Nephron progenitor cell (in vitro differentiated cells): ENCODE results near the gene SSRP1.

ENCODE experiments used
- DNase-seq: peaks from one replicate; pipeline ENCODE4 v3.0.0; 2021
- H3K27ac Mint-ChIP-seq: 2 replicates; pipeline ENCODE4 v1.8.0; 2021; ENCODE audit warnings: mild to moderate bottlenecking, moderate library complexity, mixed read lengths
- H3K27me3 Mint-ChIP-seq: 2 replicates; pipeline ENCODE4 v1.8.0; 2021; ENCODE audit warnings: mild to moderate bottlenecking, low read depth, mixed read lengths; ENCODE audit not compliant: poor library complexity
- H3K36me3 Mint-ChIP-seq: 2 replicates; pipeline ENCODE4 v1.8.0; 2021; ENCODE audit warnings: low read depth, mixed read lengths
- H3K4me1 Mint-ChIP-seq: 2 replicates; pipeline ENCODE4 v1.8.0; 2021; ENCODE audit warnings: mixed read lengths
- H3K4me3 Mint-ChIP-seq: 2 replicates; pipeline ENCODE4 v1.8.0; 2021; ENCODE audit warnings: mild to moderate bottlenecking, moderate library complexity, mixed read lengths
- H3K9me3 Mint-ChIP-seq: 2 replicates; pipeline ENCODE4 v1.8.0; 2021; ENCODE audit warnings: mild to moderate bottlenecking, moderate library complexity, mixed read lengths
- TF ChIP-seq, protein P1 (sequence below): fragments of 200-600 bp; sonication (generic); IDR thresholded peaks from 2 replicates; pipeline ENCODE4 v1.5.0; 2021; ENCODE audit warnings: antibody characterized with exemption

Gene SSRP1

DNA sequence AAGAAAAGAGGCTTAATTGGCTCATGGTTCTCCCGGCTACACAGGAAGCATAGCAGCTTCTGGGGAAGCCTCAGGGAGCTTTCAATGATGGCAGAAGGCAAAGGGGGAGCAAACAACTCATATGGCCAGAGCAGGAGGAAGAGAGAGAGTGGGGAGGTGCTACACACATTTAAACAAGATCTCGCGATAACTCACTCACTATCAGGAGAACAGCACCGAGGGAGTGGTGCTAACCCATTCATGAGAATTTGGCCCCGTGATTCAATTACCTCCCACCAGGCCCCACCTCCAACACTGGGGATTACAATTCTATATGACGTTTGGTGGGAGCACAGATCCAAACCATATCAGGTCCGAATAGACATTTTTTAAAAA, 57.0 kb downstream of the SSRP1 start:
- DNase-seq: no peak
- Mint-ChIP-seq H3K4me1 (peaks cover 23% of the 10 kb centered on the region), H3K27ac (no peak overlapping the region), H3K4me3 (no peak overlapping the region), H3K36me3 (no peaks in the 10 kb centered on the region), H3K27me3 (no peaks in the 10 kb centered on the region), H3K9me3 (peaks cover 8% of the 10 kb centered on the region)
- TF ChIP-seq, protein P1, sequence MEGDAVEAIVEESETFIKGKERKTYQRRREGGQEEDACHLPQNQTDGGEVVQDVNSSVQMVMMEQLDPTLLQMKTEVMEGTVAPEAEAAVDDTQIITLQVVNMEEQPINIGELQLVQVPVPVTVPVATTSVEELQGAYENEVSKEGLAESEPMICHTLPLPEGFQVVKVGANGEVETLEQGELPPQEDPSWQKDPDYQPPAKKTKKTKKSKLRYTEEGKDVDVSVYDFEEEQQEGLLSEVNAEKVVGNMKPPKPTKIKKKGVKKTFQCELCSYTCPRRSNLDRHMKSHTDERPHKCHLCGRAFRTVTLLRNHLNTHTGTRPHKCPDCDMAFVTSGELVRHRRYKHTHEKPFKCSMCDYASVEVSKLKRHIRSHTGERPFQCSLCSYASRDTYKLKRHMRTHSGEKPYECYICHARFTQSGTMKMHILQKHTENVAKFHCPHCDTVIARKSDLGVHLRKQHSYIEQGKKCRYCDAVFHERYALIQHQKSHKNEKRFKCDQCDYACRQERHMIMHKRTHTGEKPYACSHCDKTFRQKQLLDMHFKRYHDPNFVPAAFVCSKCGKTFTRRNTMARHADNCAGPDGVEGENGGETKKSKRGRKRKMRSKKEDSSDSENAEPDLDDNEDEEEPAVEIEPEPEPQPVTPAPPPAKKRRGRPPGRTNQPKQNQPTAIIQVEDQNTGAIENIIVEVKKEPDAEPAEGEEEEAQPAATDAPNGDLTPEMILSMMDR: no peak

DNA sequence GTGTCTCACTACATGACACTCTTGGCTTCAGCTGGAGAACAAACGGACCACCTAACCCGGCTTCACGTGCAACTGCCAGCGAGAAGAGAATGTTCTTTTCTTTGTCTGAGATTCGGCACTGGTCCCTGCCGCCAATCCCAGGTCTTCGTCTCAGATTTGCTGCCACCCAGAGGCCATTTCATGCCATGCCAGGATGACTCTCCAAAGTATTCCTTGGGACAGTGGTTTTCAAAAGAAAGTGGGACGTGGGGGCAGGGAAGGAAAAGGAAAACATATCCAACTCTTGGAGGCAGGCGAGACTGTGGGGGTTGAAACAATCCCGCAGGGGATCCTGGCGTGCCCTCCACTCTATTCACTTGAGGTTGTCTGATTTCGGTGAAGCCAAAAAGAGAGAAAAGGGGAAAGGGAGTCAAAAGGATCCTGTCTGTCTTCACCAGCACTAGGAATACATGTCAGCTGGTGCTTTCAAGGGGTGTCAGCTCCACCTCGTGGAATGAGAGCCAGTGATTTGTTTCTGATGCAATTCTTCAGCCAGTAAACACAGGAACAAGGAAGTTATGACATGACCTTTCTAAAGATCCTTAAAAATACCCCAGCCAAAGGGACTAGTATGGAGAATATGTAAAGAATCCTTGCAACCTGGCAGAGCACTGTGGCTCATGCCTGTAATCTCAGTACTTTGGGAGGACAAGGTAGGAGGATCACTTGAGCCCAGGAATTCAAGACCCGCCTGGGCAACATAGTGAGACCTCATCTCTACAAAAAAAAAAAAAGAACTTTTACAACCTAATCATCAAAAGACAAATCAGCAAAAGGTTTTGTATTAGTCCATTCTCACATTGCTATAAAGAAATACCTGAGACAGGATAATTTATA, 57.6 kb downstream of the SSRP1 start:
- DNase-seq: peak; percentile 78
- Mint-ChIP-seq H3K36me3 (no peaks in the 10 kb centered on the region), H3K27ac (peak overlapping the region; percentile 76), H3K9me3 (peaks cover 13% of the 10 kb centered on the region), H3K4me3 (peak overlapping the region; percentile 67), H3K4me1 (peaks cover 23% of the 10 kb centered on the region), H3K27me3 (no peaks in the 10 kb centered on the region)
- TF ChIP-seq, protein P1: peak; percentile 83

DNA sequence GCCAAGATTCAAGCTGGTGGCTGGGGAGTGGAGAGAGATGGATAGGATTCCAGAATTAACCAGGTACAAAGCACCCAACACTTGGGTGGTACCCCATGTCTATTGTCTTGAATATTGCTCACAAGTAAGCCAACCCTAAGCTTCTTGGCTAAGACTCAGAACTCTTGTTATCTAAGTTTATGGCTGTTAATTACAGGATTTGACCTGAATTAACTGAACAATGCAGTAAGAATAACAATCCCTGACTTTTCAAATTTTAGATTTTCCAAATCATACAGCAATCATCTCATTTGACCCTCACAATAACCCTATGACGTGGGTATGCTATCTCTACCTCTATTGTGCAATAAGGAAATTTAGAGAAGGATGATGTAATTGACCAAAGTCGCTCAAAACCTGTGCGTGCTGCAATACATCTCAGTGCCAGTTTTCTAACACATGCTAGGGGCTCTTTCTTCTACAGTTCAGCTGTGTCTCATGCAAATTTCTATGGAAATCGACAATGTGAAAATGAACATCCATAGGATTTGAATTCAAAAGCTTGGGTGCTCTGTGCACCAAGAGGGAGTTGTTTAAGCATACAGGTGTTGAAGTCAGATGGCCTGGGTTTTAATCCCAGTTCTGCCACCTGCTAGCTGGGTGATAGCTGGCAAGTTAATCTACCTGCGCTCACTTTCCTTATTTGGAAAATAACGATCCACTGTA, 58.6 kb downstream of the SSRP1 start:
- H3K36me3 Mint-ChIP-seq: no peaks in the 10 kb centered on the region
- DNase-seq: no peak
- H3K27me3 Mint-ChIP-seq: no peaks in the 10 kb centered on the region
- TF ChIP-seq, protein P1: no peak
- H3K27ac Mint-ChIP-seq: no peak overlapping the region
- no peak overlapping the region for H3K4me3 Mint-ChIP-seq
- peaks cover 16% of the 10 kb centered on the region for H3K9me3 Mint-ChIP-seq
- H3K4me1 Mint-ChIP-seq: peaks cover 23% of the 10 kb centered on the region

DNA sequence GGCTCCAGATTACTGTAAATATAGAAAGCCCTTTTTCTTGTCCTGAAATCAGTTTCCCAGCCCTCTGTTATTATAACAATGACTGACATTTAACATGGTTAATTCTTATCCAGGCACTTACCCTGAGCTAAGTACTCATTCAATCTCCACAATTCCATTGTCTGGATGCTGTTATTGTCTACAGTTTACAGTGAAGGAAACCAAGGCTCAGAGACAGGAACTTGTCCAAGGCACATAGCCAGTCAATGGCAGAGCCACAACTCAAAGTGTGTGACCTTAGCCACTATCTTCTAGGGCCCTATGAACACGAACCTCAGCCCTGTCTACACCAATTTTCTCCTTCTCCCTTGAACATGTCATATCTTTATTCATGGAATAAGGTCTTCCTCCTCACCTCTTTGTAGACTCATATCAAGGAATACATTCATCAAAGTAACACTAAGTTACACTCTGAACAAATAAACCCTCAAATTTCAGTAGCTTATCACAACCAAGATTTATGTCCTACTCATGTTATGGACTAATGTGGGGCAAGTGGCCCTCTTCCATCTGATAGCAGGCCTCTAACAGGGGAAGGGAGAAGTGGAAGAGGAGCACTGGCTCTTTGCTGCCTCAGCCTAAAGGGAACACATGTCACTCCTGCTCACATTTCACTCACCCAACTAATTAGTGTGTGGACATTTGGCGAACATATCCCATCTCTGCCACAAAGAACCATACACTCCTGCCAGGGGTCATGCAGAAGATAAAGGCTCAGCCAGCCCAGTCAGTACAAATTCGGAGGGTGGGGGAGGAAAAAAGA, 59.3 kb downstream of the SSRP1 start:
- Mint-ChIP-seq H3K4me3 (no peak overlapping the region), H3K27ac (no peak overlapping the region), H3K36me3 (no peaks in the 10 kb centered on the region), H3K9me3 (peaks cover 13% of the 10 kb centered on the region), H3K4me1 (peaks cover 23% of the 10 kb centered on the region), H3K27me3 (peaks cover 3% of the 10 kb centered on the region)
- TF ChIP-seq, protein P1: no peak
- DNase-seq: no peak
